GM19455 (cell line): ENCODE measurements around the gene SMAD7.
A peak's percentile ranks its signal among the peaks of the same experiment; 100 is the strongest.

ENCODE experiments used
- ATAC-seq: cut with Tn5 transposase; IDR thresholded peaks from one replicate; pipeline ENCODE4 v1.9.1; 2021; ENCODE audit not compliant: unreplicated experiment

SMAD7 gene

GRCh38 chr18:48961547-48961946, 10.8 kb upstream of the SMAD7 start:
- ATAC-seq, result no peak

GRCh38 chr18:48959921-48960920, 9.5 kb upstream of the SMAD7 start:
- no peak for ATAC-seq

- no peak for ATAC-seq
Observed at GRCh38 chr18:48959551-48959920, 8.8 kb upstream of the SMAD7 start.

- ATAC-seq, result no peak
Observed at GRCh38 chr18:48958951-48959350, 8.2 kb upstream of the SMAD7 start.

GRCh38 chr18:48957616-48958015, 6.9 kb upstream of the SMAD7 start:
- ATAC-seq, result no peak

GRCh38 chr18:48957136-48957535, 6.4 kb upstream of the SMAD7 start:
- ATAC-seq, result no peak

GRCh38 chr18:48956356-48956755, 5.6 kb upstream of the SMAD7 start:
- ATAC-seq, result no peak

GRCh38 chr18:48955830-48956261, 5.1 kb upstream of the SMAD7 start:
- no peak for ATAC-seq

- no peak for ATAC-seq
Observed at GRCh38 chr18:48954886-48955819, 4.4 kb upstream of the SMAD7 start.

- no peak for ATAC-seq
Observed at GRCh38 chr18:48953104-48953706, 2.4 kb upstream of the SMAD7 start.

GRCh38 chr18:48952287-48953103, 1.7 kb upstream of the SMAD7 start:
- peak; percentile 31 for ATAC-seq

GRCh38 chr18:48951448-48952286, 902 bp upstream of the SMAD7 start:
- peak; percentile 42 for ATAC-seq

GRCh38 chr18:48949606-48950535, 894 bp downstream of the SMAD7 start:
- no peak for ATAC-seq

GRCh38 chr18:48949050-48949605, 1.6 kb downstream of the SMAD7 start:
- no peak for ATAC-seq

- no peak for ATAC-seq
Observed at GRCh38 chr18:48948112-48949049, 2.4 kb downstream of the SMAD7 start.

GRCh38 chr18:48947560-48947959, 3.2 kb downstream of the SMAD7 start:
- ATAC-seq, result no peak

- no peak for ATAC-seq
Observed at GRCh38 chr18:48947092-48947491, 3.7 kb downstream of the SMAD7 start.
